ENCODE data around the gene AGPAT2. TPM values are rescaled to one million over a fixed set of nuclear protein-coding genes. Genes with fewer than 3 reads are reported as not detected.

Gene AGPAT2
- total RNA-seq, 4 donors from 2014 or later = 28.8 to 43.6 (median 38.4) TPM

DNA sequence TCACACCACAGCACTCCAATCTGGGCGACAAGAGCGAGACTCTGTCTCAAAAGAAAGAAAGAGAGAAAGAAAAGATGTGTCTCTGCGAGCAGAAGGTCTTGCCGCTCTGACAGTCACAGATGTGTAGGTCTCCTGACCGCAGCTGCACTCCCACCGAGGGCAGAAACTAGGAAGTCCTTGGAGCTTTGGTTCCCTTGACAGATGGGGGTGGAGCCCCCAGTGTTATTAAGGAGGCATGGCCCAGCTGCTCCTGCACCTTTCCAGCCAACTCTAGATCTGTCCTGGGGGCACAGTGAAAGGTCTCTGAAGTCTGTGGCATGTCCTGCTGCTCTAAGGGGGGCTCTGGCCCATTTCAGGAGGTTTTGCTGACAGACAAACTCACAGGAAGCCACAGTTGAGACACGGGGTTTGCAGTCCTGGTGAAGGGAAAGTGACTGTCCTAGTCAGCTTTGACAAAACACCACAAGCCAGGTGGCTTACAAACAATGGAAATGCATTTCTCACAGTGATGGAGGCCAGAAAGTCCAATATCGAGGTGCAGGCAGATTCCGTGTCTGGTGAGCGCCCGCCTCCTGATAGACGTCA lies 16.1 kb upstream of the AGPAT2 start:
- no peak for TF ChIP-seq POLR2AphosphoS5 (IDR thresholded peaks at IDR 0.05)
- no peak for TF ChIP-seq POLR2A (IDR thresholded peaks at IDR 0.05)
- TF ChIP-seq, protein P1, sequence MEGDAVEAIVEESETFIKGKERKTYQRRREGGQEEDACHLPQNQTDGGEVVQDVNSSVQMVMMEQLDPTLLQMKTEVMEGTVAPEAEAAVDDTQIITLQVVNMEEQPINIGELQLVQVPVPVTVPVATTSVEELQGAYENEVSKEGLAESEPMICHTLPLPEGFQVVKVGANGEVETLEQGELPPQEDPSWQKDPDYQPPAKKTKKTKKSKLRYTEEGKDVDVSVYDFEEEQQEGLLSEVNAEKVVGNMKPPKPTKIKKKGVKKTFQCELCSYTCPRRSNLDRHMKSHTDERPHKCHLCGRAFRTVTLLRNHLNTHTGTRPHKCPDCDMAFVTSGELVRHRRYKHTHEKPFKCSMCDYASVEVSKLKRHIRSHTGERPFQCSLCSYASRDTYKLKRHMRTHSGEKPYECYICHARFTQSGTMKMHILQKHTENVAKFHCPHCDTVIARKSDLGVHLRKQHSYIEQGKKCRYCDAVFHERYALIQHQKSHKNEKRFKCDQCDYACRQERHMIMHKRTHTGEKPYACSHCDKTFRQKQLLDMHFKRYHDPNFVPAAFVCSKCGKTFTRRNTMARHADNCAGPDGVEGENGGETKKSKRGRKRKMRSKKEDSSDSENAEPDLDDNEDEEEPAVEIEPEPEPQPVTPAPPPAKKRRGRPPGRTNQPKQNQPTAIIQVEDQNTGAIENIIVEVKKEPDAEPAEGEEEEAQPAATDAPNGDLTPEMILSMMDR (IDR thresholded peaks at IDR 0.05) = no peak
- no peak for TF ChIP-seq EP300 (IDR thresholded peaks at IDR 0.05)
- ATAC-seq = no peak
- H3K4me1 ChIP-seq = no peaks in the 10 kb centered on the region
- 92% methylated on average over 2 of the region's 12 CpGs; no CpG with 5 or more reads in 1 of the 2 donors for WGBS, 2 donors (ENCODE audit: low coverage in 1 of 2)
- peaks cover 41% of the 10 kb centered on the region for H3K27me3 ChIP-seq
- H3K4me3 ChIP-seq = no peak overlapping the region
- no peak overlapping the region for H3K27ac ChIP-seq
- no peaks in the 10 kb centered on the region for H3K9me3 ChIP-seq
- no peaks in the 10 kb centered on the region for H3K36me3 ChIP-seq

GRCh38 chr9:136701668-136702053 lies 14.4 kb upstream of the AGPAT2 start:
- H3K9me3 ChIP-seq = no peaks in the 10 kb centered on the region
- no peak overlapping the region for H3K4me3 ChIP-seq
- H3K27me3 ChIP-seq = peaks cover 41% of the 10 kb centered on the region
- TF ChIP-seq, protein P1 (IDR thresholded peaks at IDR 0.05) = no peak
- TF ChIP-seq POLR2AphosphoS5 (IDR thresholded peaks at IDR 0.05) = no peak
- no peak for TF ChIP-seq POLR2A (IDR thresholded peaks at IDR 0.05)
- TF ChIP-seq EP300 (IDR thresholded peaks at IDR 0.05) = no peak
- no peaks in the 10 kb centered on the region for H3K36me3 ChIP-seq
- no peak overlapping the region for H3K27ac ChIP-seq
- H3K4me1 ChIP-seq = no peaks in the 10 kb centered on the region
- ATAC-seq = no peak
- no CpG with 5 or more reads among the region's 10 CpGs for WGBS, 2 donors (ENCODE audit: low coverage in 1 of 2)

DNA sequence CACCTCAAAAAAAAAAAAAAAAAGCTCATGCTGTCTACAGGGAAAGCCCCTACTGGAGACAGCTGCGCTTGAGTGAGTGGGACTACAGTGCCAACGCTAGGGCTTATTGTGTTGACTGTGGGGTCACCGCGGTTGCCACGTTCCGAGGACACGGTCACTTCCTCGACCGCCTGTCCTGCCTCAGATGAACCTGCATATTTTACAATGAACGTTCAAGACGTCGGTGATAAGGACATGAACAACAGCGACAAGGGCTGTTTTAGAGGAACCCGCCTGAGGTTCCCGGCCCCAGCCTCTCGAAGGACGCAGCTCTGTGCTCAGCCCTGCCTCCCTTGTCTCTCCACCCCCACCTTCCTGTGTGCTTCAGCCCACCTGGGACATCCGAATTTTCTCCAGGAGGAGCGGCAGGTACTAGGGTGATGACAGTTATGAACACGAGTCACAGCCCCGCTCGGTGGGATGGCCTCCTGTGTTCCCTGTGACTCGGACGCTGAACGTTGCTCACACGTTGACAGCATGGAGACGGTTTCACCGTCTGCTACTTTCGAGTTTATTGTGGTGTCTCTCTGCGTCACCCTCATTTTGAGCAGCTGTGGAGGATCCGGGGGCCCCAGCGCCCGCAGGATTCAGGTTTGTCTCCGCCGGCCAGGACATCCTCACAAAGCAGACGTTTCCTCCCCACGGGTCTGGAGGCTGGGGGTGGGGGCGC lies 13.9 kb upstream of the AGPAT2 start:
- Histone ChIP-seq H3K36me3 (no peaks in the 10 kb centered on the region), H3K27me3 (peaks cover 46% of the 10 kb centered on the region), H3K27ac (no peak overlapping the region), H3K4me3 (no peak overlapping the region), H3K9me3 (no peaks in the 10 kb centered on the region), H3K4me1 (no peaks in the 10 kb centered on the region)
- ATAC-seq = no peak
- 32 to 80% methylated on average over 1 to 8 of the region's 38 CpGs for WGBS, 2 donors (ENCODE audit: low coverage in 1 of 2)
- TF ChIP-seq, protein P1 (IDR thresholded peaks at IDR 0.05) = no peak
- TF ChIP-seq POLR2A (IDR thresholded peaks at IDR 0.05) = no peak
- no peak for TF ChIP-seq EP300 (IDR thresholded peaks at IDR 0.05)
- no peak for TF ChIP-seq POLR2AphosphoS5 (IDR thresholded peaks at IDR 0.05)

DNA sequence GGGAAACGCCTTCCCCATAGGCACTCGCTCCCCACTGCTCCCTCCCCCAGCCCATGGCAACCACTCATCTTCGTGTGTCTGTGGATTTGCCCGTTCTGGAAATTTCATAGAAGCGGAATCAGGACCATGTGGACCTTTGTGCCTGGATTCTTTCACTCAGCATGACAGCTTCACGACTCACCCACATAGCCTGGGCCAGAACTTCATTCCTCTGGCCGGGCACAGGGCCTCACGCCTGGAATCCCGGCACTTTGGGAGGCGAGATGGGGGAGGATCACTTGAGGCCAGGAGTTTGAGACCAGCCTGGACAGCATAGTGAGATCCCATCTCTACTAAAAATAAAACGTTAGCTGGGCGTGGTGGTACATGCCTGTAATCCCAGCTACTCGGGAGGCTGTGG lies 13.0 kb upstream of the AGPAT2 start:
- Histone ChIP-seq H3K27me3 (peaks cover 47% of the 10 kb centered on the region), H3K36me3 (no peaks in the 10 kb centered on the region), H3K27ac (no peak overlapping the region), H3K4me1 (no peaks in the 10 kb centered on the region), H3K9me3 (no peaks in the 10 kb centered on the region), H3K4me3 (no peak overlapping the region)
- TF ChIP-seq POLR2AphosphoS5 (IDR thresholded peaks at IDR 0.05) = peak; percentile 41
- no peak for TF ChIP-seq POLR2A (IDR thresholded peaks at IDR 0.05)
- no peak for TF ChIP-seq EP300 (IDR thresholded peaks at IDR 0.05)
- WGBS, 2 donors (ENCODE audit: low coverage in 1 of 2) = 27 to 48% methylated on average over 7 to 8 of the region's 13 CpGs
- ATAC-seq = no peak

GRCh38 chr9:136698635-136699246 lies 11.5 kb upstream of the AGPAT2 start:
- no peaks in the 10 kb centered on the region for H3K36me3 ChIP-seq
- H3K4me3 ChIP-seq = no peak overlapping the region
- peaks cover 47% of the 10 kb centered on the region for H3K27me3 ChIP-seq
- TF ChIP-seq POLR2A (IDR thresholded peaks at IDR 0.05) = no peak
- no peak for TF ChIP-seq EP300 (IDR thresholded peaks at IDR 0.05)
- TF ChIP-seq, protein P1 (IDR thresholded peaks at IDR 0.05) = no peak
- TF ChIP-seq POLR2AphosphoS5 (IDR thresholded peaks at IDR 0.05) = no peak
- WGBS, 2 donors (ENCODE audit: low coverage in 1 of 2) = 78 to 83% methylated on average over 9 to 11 of the region's 11 CpGs
- H3K9me3 ChIP-seq = no peaks in the 10 kb centered on the region
- peaks cover 0 to 7% (median 0%) of the 10 kb centered on the region in 3 donors for H3K4me1 ChIP-seq
- ATAC-seq = no peak
- no peak overlapping the region for H3K27ac ChIP-seq

All from gastroesophageal sphincter (tissue), 4 donors.